ENCODE measurements around the gene SPATA17.

DNA sequence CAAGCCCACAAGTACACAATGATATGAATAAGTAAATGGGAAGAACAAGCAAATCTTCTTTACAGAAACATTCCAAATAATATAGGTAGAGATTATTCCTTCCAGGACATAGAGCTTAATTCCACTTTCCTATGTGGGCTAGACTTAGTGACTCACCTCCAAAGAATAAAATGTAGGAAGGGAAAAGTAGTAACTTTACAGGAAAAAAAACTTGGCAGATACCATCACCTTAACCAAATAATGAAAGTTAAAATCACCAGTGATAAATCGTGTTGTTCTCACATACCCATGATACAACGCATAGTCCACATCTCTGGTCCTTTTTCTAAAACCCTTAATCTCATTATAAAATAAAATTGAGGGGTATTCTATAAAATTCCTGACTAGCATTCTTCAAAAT lies 260.8 kb downstream of the SPATA17 start:
- TF ChIP-seq GABPA (IDR thresholded peaks at IDR 0.05; ENCODE audit: low read depth) (no peak), USF2 (IDR thresholded peaks at IDR 0.05; ENCODE audit: borderline replicate concordance, low read depth, low read length) (no peak), KDM1A (IDR thresholded peaks at IDR 0.05; ENCODE audit: borderline replicate concordance) (no peak), ATF3 (IDR thresholded peaks at IDR 0.05; ENCODE audit: borderline replicate concordance, extremely low read depth, low read depth, low read length) (no peak), CTCF (IDR thresholded peaks at IDR 0.05 in 2 of 3, conservative IDR thresholded peaks at IDR 0.05 in 1 of 3; ENCODE audit: control insufficient read depth in 2 of 3, extremely low read depth in 1 of 3, insufficient read depth in 1 of 3, low read depth in 3 of 3, low read length in 3 of 3) (no peak), EZH2 (IDR thresholded peaks at IDR 0.05; ENCODE audit: borderline replicate concordance, control insufficient read depth, low read depth, low read length) (no peak)

Measured in GM12878 (cell line).